ENCODE measurements around the gene DOLK.

DNA sequence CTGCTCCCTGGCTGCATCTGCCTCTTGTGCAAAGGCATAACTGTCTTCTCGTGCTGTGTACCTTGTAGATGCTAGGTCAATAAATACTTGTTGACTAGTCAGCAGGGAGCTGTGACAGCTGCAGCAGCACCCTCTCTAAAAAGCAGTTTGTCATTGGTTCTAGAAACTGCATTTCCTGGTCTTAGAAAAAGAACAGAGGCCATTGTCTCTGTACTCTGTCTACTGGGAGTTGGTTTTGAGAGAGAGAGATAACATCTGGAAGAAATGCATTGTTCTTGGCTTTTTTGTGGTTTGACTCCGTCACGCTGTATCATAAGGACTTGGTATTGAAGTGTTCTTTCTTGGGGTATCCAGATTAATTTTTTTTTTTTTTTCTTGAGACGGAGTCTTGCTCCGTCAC, 48.4 kb upstream of the DOLK start:
- no peak for TF ChIP-seq SUZ12 (IDR thresholded peaks at IDR 0.05)
- TF ChIP-seq, protein P1, sequence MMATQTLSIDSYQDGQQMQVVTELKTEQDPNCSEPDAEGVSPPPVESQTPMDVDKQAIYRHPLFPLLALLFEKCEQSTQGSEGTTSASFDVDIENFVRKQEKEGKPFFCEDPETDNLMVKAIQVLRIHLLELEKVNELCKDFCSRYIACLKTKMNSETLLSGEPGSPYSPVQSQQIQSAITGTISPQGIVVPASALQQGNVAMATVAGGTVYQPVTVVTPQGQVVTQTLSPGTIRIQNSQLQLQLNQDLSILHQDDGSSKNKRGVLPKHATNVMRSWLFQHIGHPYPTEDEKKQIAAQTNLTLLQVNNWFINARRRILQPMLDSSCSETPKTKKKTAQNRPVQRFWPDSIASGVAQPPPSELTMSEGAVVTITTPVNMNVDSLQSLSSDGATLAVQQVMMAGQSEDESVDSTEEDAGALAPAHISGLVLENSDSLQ (IDR thresholded peaks at IDR 0.05): no peak
- no peak for TF ChIP-seq SP1 (IDR thresholded peaks at IDR 0.05)

All from HEK293T (cell line).